ENCODE data around the gene ZNRD2. TPM values are rescaled to one million over a fixed set of nuclear protein-coding genes. Genes with fewer than 3 reads are reported as not detected.
A peak's percentile ranks its signal among the peaks of the same experiment; 100 is the strongest.

The ZNRD2 gene
- total RNA-seq, 4 donors from 2014 or later: 43.6 to 77.3 (median 63.3) TPM

- TF ChIP-seq POLR2AphosphoS5 (IDR thresholded peaks at IDR 0.05) (peak in 1 of 2 donors; percentile 70), POLR2A (IDR thresholded peaks at IDR 0.05; ENCODE audit: low read depth) (peak; percentile 50), EP300 (IDR thresholded peaks at IDR 0.05) (no peak)
- no peaks in the 10 kb centered on the region for H3K9me3 ChIP-seq
- intact Hi-C loops (cut with DNase I): no loop called here
- no peaks in the 10 kb centered on the region for H3K27me3 ChIP-seq
- H3K27ac ChIP-seq (replicated peaks in 1 of 4): peak overlapping the region; percentile 95 to 99 (median 96)
- peaks cover 47 to 88% (median 67%) of the 10 kb centered on the region in 4 donors for H3K4me1 ChIP-seq
- 16% methylated on average over 10 of the region's 18 CpGs for whole genome bisulfite sequencing
- peak overlapping the region; percentile 78 to 98 (median 88) for H3K4me3 ChIP-seq
- DNase-seq (ENCODE audit: extremely low spot score): no peak
- H3K36me3 ChIP-seq: peaks cover 24 to 42% (median 42%) of the 10 kb centered on the region in 4 donors
These were observed 6.8 kb downstream of the ZNRD2 start for GRCh38 chr11:65576867-65577755.

GRCh38 chr11:65577756-65578109 is 7.5 kb downstream of the ZNRD2 start:
- Histone ChIP-seq H3K9me3 (no peaks in the 10 kb centered on the region), H3K4me3 (peak overlapping the region; percentile 78 to 98 (median 88)), H3K4me1 (peaks cover 46 to 88% (median 65%) of the 10 kb centered on the region in 4 donors), H3K36me3 (peaks cover 24 to 48% (median 46%) of the 10 kb centered on the region in 4 donors), H3K27ac (replicated peaks in 1 of 4) (peak overlapping the region; percentile 95 to 99 (median 96)), H3K27me3 (no peaks in the 10 kb centered on the region)
- no peak for DNase-seq (ENCODE audit: extremely low spot score)
- no peak for TF ChIP-seq POLR2A (IDR thresholded peaks at IDR 0.05; ENCODE audit: low read depth)
- TF ChIP-seq CTCF (IDR thresholded peaks at IDR 0.05): no peak
- TF ChIP-seq POLR2AphosphoS5 (IDR thresholded peaks at IDR 0.05): no peak
- no peak for TF ChIP-seq EP300 (IDR thresholded peaks at IDR 0.05)
- WGBS: 29% methylated on average over 2 of the region's 8 CpGs
- intact Hi-C loops (cut with DNase I): no loop called here

GRCh38 chr11:65578134-65578533 is 7.9 kb downstream of the ZNRD2 start:
- 76% methylated on average over 7 of the region's 7 CpGs for WGBS
- peak overlapping the region; percentile 95 to 99 (median 96) for H3K27ac ChIP-seq (replicated peaks in 1 of 4)
- no peaks in the 10 kb centered on the region for H3K9me3 ChIP-seq
- DNase-seq (ENCODE audit: extremely low spot score): no peak
- no peaks in the 10 kb centered on the region for H3K27me3 ChIP-seq
- intact Hi-C loops (cut with DNase I): no loop called here
- H3K4me3 ChIP-seq: peak overlapping the region; percentile 78 to 98 (median 88)
- H3K4me1 ChIP-seq: peaks cover 44 to 84% (median 63%) of the 10 kb centered on the region in 4 donors
- H3K36me3 ChIP-seq: peaks cover 24 to 52% (median 47%) of the 10 kb centered on the region in 4 donors
- TF ChIP-seq POLR2AphosphoS5 (IDR thresholded peaks at IDR 0.05) (no peak), POLR2A (IDR thresholded peaks at IDR 0.05; ENCODE audit: low read depth) (no peak), CTCF (IDR thresholded peaks at IDR 0.05) (no peak), EP300 (IDR thresholded peaks at IDR 0.05) (no peak)

- H3K9me3 ChIP-seq: no peaks in the 10 kb centered on the region
- WGBS: 58% methylated on average over 3 of the region's 3 CpGs
- no peaks in the 10 kb centered on the region for H3K27me3 ChIP-seq
- TF ChIP-seq POLR2AphosphoS5 (IDR thresholded peaks at IDR 0.05) (no peak), POLR2A (IDR thresholded peaks at IDR 0.05; ENCODE audit: low read depth) (no peak), CTCF (IDR thresholded peaks at IDR 0.05) (no peak), EP300 (IDR thresholded peaks at IDR 0.05) (no peak)
- peak overlapping the region; percentile 95 to 99 (median 96) for H3K27ac ChIP-seq (replicated peaks in 1 of 4)
- no peak for DNase-seq (ENCODE audit: extremely low spot score)
- H3K4me3 ChIP-seq: no peak overlapping the region
- H3K36me3 ChIP-seq: peaks cover 27 to 58% (median 52%) of the 10 kb centered on the region in 4 donors
- peaks cover 38 to 81% (median 61%) of the 10 kb centered on the region in 4 donors for H3K4me1 ChIP-seq
- intact Hi-C loops (cut with DNase I): no loop called here
These were observed 8.4 kb downstream of the ZNRD2 start for GRCh38 chr11:65578667-65579066.

GRCh38 chr11:65579291-65579690 is 9.0 kb downstream of the ZNRD2 start:
- Histone ChIP-seq H3K36me3 (peaks cover 33 to 64% (median 59%) of the 10 kb centered on the region in 4 donors), H3K27me3 (no peaks in the 10 kb centered on the region), H3K9me3 (no peaks in the 10 kb centered on the region), H3K27ac (replicated peaks in 1 of 4) (peak overlapping the region; percentile 95 to 99 (median 96)), H3K4me1 (peaks cover 35 to 81% (median 63%) of the 10 kb centered on the region in 4 donors), H3K4me3 (no peak overlapping the region)
- intact Hi-C loops (cut with DNase I): no loop called here
- no peak for DNase-seq (ENCODE audit: extremely low spot score)
- TF ChIP-seq EP300 (IDR thresholded peaks at IDR 0.05): no peak
- TF ChIP-seq POLR2A (IDR thresholded peaks at IDR 0.05; ENCODE audit: low read depth): no peak
- no peak for TF ChIP-seq POLR2AphosphoS5 (IDR thresholded peaks at IDR 0.05)
- no peak for TF ChIP-seq CTCF (IDR thresholded peaks at IDR 0.05)
- WGBS: 80% methylated on average over 3 of the region's 4 CpGs

All from esophagus muscularis mucosa (tissue), 4 donors.